Kidney (tissue), 14 donors: ENCODE data around the gene KCNAB1. TPM values are rescaled to one million over a fixed set of nuclear protein-coding genes. Genes with fewer than 3 reads are reported as not detected.

Experiments used
- DNase-seq, 5 donors: peaks; one replicate each; pipeline ENCODE4 v3.0.0-alpha.2; 2013 to 2020
- FAIRE-seq: peaks from 2 replicates; lab custom pipeline; 2012; peaks lifted over from hg19 to GRCh38; lab: Jason Lieb, UNC
- H3K27ac ChIP-seq, 2 donors: one replicate each; pipeline ENCODE4 v1.7.0; 2013; ENCODE audit warnings: low read depth in 2 of 2, low read length in 2 of 2, inconsistent platforms in 1 of 2
- H3K27me3 ChIP-seq: one replicate; pipeline ENCODE4 v1.7.1; 2013; ENCODE audit warnings: low read length, inconsistent platforms; ENCODE audit not compliant: control insufficient read depth, insufficient read depth
- H3K36me3 ChIP-seq, 3 donors: one replicate each; pipeline versions ENCODE4 v1.7.0 to v1.7.1; 2013; ENCODE audit warnings: low read length in 3 of 3, control low read depth in 1 of 3, inconsistent platforms in 1 of 3; ENCODE audit not compliant: insufficient read depth in 3 of 3, control insufficient read depth in 2 of 3
- H3K4me1 ChIP-seq, 3 donors: one replicate each; pipeline versions ENCODE4 v1.7.0 to v1.7.1; 2013; ENCODE audit warnings: low read length in 3 of 3, inconsistent platforms in 1 of 3, low read depth in 1 of 3; ENCODE audit not compliant: control insufficient read depth in 2 of 3, insufficient read depth in 2 of 3
- H3K4me3 ChIP-seq, 3 donors: one replicate each; pipeline versions ENCODE4 v1.7.0 to v1.8.1; 2013; ENCODE audit warnings: low read length in 3 of 3, control low read depth in 1 of 3, inconsistent platforms in 1 of 3
- H3K9ac ChIP-seq, 3 donors: one replicate each; pipeline versions ENCODE4 v1.7.0 to v1.7.1; 2013; ENCODE audit warnings: low read length in 3 of 3, control low read depth in 1 of 3, inconsistent platforms in 1 of 3
- H3K9me3 ChIP-seq, 3 donors: one replicate each; pipeline versions ENCODE4 v1.7.0 to v1.7.1; 2013; ENCODE audit warnings: low read length in 3 of 3, control low read depth in 1 of 3, inconsistent platforms in 1 of 3; ENCODE audit not compliant: control insufficient read depth in 2 of 3, insufficient read depth in 1 of 3
- CTCF ChIP-seq: IDR thresholded peaks from 3 replicates; pipeline ENCODE4 v1.5.1; 2012; ENCODE audit warnings: mild to moderate bottlenecking, moderate library complexity, borderline replicate concordance; ENCODE audit not compliant: insufficient read depth; ENCODE audit errors: extremely low read depth
- intact Hi-C: fragments of 100-400 bp; cut with DNase I; formaldehyde crosslinking; loops from one replicate; pipeline ENCODE4 v1.11.1; 2022
- polyA plus RNA-seq: library from polyadenylated mRNA; stranded (reverse); fragments of 350-450 nt; fragmentation: Illumina TruSeq; extraction: RNeasy Lipid Tissue Mini Kit (QIAGEN cat#74804); gene quantifications from one replicate; pipeline ENCODE4 v1.2.3, GENCODE V29; 2014; ENCODE audit warnings: low read depth, low replicate concordance; ENCODE audit not compliant: insufficient read depth
- total RNA-seq: library from RNA; stranded (reverse); fragmentation: NEBNext Ultra II Directional; extraction: Animal tissue kit (Norgen Biotek cat#: 25700); gene quantifications from one replicate; pipeline ENCODE4 v1.2.1, GENCODE V29; 2021
- donor health status: control.
- donor health status: control.
- donor health status: control.
- donor health status: control.
- donor health status: control.
- donor health status: DM: yes; HTN: yes; CAD: no.
- donor health status: Normal renal cell carcinoma (clear cell type).

KCNAB1 gene
- total and polyA plus RNA-seq, 2 donors from 2014 or later = 1.7 to 6.6 TPM

- no peak for TF ChIP-seq CTCF
These were observed 185.3 kb downstream of the KCNAB1 start for GRCh38 chr3:156305672-156306071.

DNA sequence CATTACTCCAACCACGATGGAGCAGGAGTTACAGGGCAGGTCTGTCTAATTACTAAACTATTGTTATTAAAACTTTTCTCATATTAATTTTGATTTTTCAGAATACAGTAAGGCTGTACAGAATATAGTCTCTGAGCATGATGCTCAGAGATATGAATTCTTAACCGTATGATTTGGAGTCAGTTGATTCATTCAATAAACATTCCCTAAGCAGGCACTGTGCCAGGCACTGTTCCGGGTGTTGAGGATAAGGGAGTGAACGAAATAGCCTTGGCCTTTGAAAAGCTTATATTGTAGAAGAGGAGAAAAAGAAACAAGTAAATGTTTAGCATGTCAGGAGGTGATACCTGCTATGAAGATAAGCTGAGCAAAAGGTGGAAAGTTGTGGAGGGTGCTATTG lies 187.3 kb downstream of the KCNAB1 start:
- no peak for TF ChIP-seq CTCF
- intact Hi-C loops = no loop called here
- FAIRE-seq (no peak), DNase-seq (no peak)
- H3K27me3 ChIP-seq = no peaks in the 10 kb centered on the region
- no peaks in the 10 kb centered on the region for H3K9me3 ChIP-seq
- H3K9ac ChIP-seq = no peak overlapping the region
- no peak overlapping the region for H3K4me3 ChIP-seq
- no peak overlapping the region for H3K27ac ChIP-seq
- no peaks in the 10 kb centered on the region for H3K4me1 ChIP-seq
- H3K36me3 ChIP-seq = no peaks in the 10 kb centered on the region

More at GRCh38 chr3:156305672-156306071, 185.3 kb downstream of the KCNAB1 start:
- intact Hi-C loops = no loop called here
- DNase-seq = no peak
- H3K27ac ChIP-seq = no peak overlapping the region
- H3K27me3 ChIP-seq = no peaks in the 10 kb centered on the region
- H3K4me3 ChIP-seq = no peak overlapping the region
- no peaks in the 10 kb centered on the region for H3K36me3 ChIP-seq
- no peak for FAIRE-seq
- H3K4me1 ChIP-seq = no peaks in the 10 kb centered on the region
- H3K9me3 ChIP-seq = no peaks in the 10 kb centered on the region
- H3K9ac ChIP-seq = no peak overlapping the region

DNA sequence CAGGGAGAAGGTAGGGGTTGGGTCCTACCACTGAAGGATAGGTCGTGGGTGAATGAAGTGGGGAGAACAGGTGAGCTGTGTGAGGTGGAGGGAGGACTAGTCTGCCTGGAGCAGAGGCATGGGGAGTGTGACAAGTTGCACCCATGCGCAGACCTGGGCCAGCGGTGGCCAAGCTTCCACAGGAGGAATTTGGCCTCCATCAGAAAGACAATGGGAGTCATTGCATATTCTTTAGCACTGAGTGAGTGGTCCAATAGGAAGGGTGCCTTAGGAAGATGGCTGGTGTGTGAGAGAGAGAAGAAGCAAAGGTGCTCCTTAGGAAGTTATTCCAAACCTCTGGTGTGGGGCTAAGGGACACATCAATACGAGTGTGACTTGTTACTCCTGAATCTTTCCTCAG lies 191.1 kb downstream of the KCNAB1 start:
- no peak for FAIRE-seq
- Histone ChIP-seq H3K27me3 (no peaks in the 10 kb centered on the region), H3K9me3 (no peaks in the 10 kb centered on the region)

More for the DNA sequence above, 191.1 kb downstream of the KCNAB1 start:
- no peak for TF ChIP-seq CTCF
- intact Hi-C loops = no loop called here
- no peaks in the 10 kb centered on the region for H3K4me1 ChIP-seq
- no peak overlapping the region for H3K27ac ChIP-seq
- no peak for DNase-seq
- no peak overlapping the region for H3K9ac ChIP-seq
- no peaks in the 10 kb centered on the region for H3K36me3 ChIP-seq
- no peak overlapping the region for H3K4me3 ChIP-seq
